PC-3 (cell line): ENCODE measurements around the gene SEMA6B. TPM values are rescaled to one million over a fixed set of nuclear protein-coding genes. Genes with fewer than 3 reads are reported as not detected.

Experiments used
- ATAC-seq: fragments of 200-7000 bp; cut with Tn5 transposase; 2 replicates; pipeline ENCODE4 v1.9.1; 2020; ENCODE audit warnings: mild to moderate bottlenecking, moderate library complexity
- BruUV-seq: library from RNA; stranded (reverse); fragments of 400-500 nt; replicated peaks from 2 replicates; lab custom pipeline; 2021; lab: Mats Ljungman, UMichigan
- CTCF ChIA-PET: fragments of 300-600 bp; sonication (Branson Sonifier 250); formaldehyde crosslinking; loops from one replicate; lab custom pipeline; 2022; ENCODE audit warnings: antibody characterized with exemption; lab: Charles Lee
- POLR2A ChIA-PET: fragments of 300-600 bp; sonication (Branson Sonifier 250); formaldehyde crosslinking; loops from one replicate; lab custom pipeline; 2022; ENCODE audit warnings: antibody characterized with exemption; ENCODE audit not compliant: unreplicated experiment; lab: Charles Lee
- DNase-seq: peaks from one replicate; pipeline ENCODE4 v3.0.0-alpha.2; 2015
- H2AFZ ChIP-seq: fragments of 300-600 bp; sonication (generic); 2 replicates; pipeline ENCODE4 v1.6.0; 2016; ENCODE audit warnings: antibody characterized with exemption, low read length
- H3F3A ChIP-seq: fragments of 300-600 bp; sonication (generic); one replicate; pipeline ENCODE4 v1.6.0; 2017; ENCODE audit warnings: antibody characterized with exemption, low read length, control low read depth, mild to moderate bottlenecking; ENCODE audit not compliant: unreplicated experiment
- H3K27ac ChIP-seq: fragments of 300-600 bp; sonication (generic); 2 replicates; pipeline ENCODE4 v1.5.1; 2016; ENCODE audit warnings: mild to moderate bottlenecking, low read length
- H3K27me3 ChIP-seq: fragments of 300-600 bp; sonication (generic); 2 replicates; pipeline ENCODE4 v1.6.1; 2016; ENCODE audit warnings: low read length, mixed read lengths
- H3K36me3 ChIP-seq: fragments of 300-600 bp; sonication (generic); 2 replicates; pipeline ENCODE4 v1.6.1; 2016; ENCODE audit warnings: low read depth, mixed run types, low read length, mixed read lengths
- H3K4me1 ChIP-seq: fragments of 300-600 bp; sonication (generic); 2 replicates; pipeline ENCODE4 v1.5.1; 2016; ENCODE audit warnings: low read length; ENCODE audit not compliant: insufficient read depth
- H3K4me2 ChIP-seq: fragments of 300-600 bp; sonication (generic); 2 replicates; pipeline ENCODE4 v1.6.0; 2016; ENCODE audit warnings: low read length
- H3K4me3 ChIP-seq: fragments of 300-600 bp; sonication (generic); 2 replicates; pipeline ENCODE4 v1.5.1; 2016; ENCODE audit warnings: mild to moderate bottlenecking, low read length, mixed read lengths
- H3K79me2 ChIP-seq: fragments of 300-600 bp; sonication (generic); 2 replicates; pipeline ENCODE4 v1.6.1; 2017; ENCODE audit warnings: low read length, mixed read lengths
- H3K9ac ChIP-seq: fragments of 300-600 bp; sonication (generic); 2 replicates; pipeline ENCODE4 v1.6.0; 2016; ENCODE audit warnings: mild to moderate bottlenecking, low read length
- H3K9me2 ChIP-seq: fragments of 300-600 bp; sonication (generic); replicated peaks from 2 replicates; pipeline ENCODE4 v1.6.1; 2016; ENCODE audit warnings: mixed run types, low read length, mixed read lengths
- H3K9me3 ChIP-seq: fragments of 300-600 bp; sonication (generic); 2 replicates; pipeline ENCODE4 v1.6.1; 2016; ENCODE audit warnings: low read length, mixed read lengths
- H4K20me1 ChIP-seq: fragments of 300-600 bp; sonication (generic); 2 replicates; pipeline ENCODE4 v1.6.1; 2016; ENCODE audit warnings: low read length, mixed read lengths
- EZH2 ChIP-seq: fragments of 300-600 bp; sonication (generic); IDR thresholded peaks from one replicate; pipeline ENCODE4 v1.6.1; 2017; ENCODE audit warnings: antibody characterized with exemption, mild to moderate bottlenecking, low read length; ENCODE audit not compliant: unreplicated experiment
- EZH2phosphoT487 ChIP-seq: fragments of 300-600 bp; sonication (generic); IDR thresholded peaks from 2 replicates; pipeline ENCODE4 v1.6.1; 2018; ENCODE audit warnings: mild to moderate bottlenecking, antibody characterized with exemption, low read length, borderline replicate concordance
- intact Hi-C: fragments of 100-400 bp; cut with micrococcal nuclease; formaldehyde crosslinking; loops from 2 replicates; pipeline ENCODE4 v1.9.0; 2023
- total RNA-seq: library from RNA; depleted of rRNA; stranded (reverse); fragments of >200 nt; gene quantifications from 2 replicates; pipeline ENCODE4 v1.2.3, GENCODE V29; 2014
- TF ChIP-seq, protein P1 (sequence below): fragments of 300-600 bp; sonication (generic); conservative IDR thresholded peaks from 2 replicates; pipeline ENCODE4 v1.5.1; 2017; ENCODE audit warnings: antibody characterized with exemption, low read depth, mild to moderate bottlenecking, low read length

SEMA6B gene
- total RNA-seq, 1 experiment from 2014 or later = 9.0 TPM

DNA sequence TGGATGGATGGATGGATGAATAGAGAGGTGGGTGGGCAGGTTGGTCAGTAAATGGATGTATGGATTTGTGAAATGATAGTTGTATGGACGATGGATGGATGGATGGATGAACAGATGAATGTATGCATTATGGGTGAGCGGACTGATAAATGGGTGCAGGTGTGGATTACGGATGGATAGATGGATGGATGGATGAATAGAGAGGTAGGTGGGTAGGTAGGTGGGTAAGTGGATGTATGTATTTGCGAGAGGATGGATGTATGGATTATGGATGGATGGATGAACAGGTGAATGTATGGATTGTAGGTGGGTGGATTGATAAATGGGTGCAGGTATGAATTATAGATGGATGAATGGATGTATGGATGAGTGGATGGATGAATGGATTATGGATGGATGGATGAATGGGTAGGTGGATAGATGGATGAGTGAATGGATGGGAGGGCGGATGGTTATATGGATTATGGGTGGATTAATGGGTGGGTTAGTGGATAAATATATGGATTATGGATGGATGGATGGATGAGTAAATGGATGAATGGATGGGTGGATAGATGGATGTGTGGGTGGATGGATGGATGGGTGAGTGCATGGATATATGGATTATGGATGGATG is 42.8 kb upstream of the SEMA6B start:
- no peak overlapping the region for H3K4me2 ChIP-seq
- intact Hi-C loops = no loop called here
- no peaks in the 10 kb centered on the region for H4K20me1 ChIP-seq
- TF ChIP-seq, protein P1, sequence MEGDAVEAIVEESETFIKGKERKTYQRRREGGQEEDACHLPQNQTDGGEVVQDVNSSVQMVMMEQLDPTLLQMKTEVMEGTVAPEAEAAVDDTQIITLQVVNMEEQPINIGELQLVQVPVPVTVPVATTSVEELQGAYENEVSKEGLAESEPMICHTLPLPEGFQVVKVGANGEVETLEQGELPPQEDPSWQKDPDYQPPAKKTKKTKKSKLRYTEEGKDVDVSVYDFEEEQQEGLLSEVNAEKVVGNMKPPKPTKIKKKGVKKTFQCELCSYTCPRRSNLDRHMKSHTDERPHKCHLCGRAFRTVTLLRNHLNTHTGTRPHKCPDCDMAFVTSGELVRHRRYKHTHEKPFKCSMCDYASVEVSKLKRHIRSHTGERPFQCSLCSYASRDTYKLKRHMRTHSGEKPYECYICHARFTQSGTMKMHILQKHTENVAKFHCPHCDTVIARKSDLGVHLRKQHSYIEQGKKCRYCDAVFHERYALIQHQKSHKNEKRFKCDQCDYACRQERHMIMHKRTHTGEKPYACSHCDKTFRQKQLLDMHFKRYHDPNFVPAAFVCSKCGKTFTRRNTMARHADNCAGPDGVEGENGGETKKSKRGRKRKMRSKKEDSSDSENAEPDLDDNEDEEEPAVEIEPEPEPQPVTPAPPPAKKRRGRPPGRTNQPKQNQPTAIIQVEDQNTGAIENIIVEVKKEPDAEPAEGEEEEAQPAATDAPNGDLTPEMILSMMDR = no peak
- TF ChIP-seq EZH2phosphoT487 = no peak
- no peak for TF ChIP-seq EZH2
- POLR2A ChIA-PET = no interaction called here
- DNase-seq (no peak), ATAC-seq (no peak)
- no TSS peak for BruUV-seq
- H3F3A ChIP-seq = no peaks in the 10 kb centered on the region
- H3K27me3 ChIP-seq = 0 out of 2 replicates have a peak, but pooled peaks cover 4% of the 10 kb centered on the region
- CTCF ChIA-PET = no interaction called here
- no peaks in the 10 kb centered on the region for H3K79me2 ChIP-seq
- peaks cover 4% of the 10 kb centered on the region; the same call in 1 of the 2 replicates for H3K4me1 ChIP-seq
- no peak overlapping the region for H3K4me3 ChIP-seq
- no peaks in the 10 kb centered on the region for H3K9me3 ChIP-seq
- H3K36me3 ChIP-seq = no peaks in the 10 kb centered on the region
- H3K27ac ChIP-seq = no peak overlapping the region
- no peaks in the 10 kb centered on the region for H3K9me2 ChIP-seq
- no peak overlapping the region for H2AFZ ChIP-seq
- H3K9ac ChIP-seq = no peak overlapping the region

DNA sequence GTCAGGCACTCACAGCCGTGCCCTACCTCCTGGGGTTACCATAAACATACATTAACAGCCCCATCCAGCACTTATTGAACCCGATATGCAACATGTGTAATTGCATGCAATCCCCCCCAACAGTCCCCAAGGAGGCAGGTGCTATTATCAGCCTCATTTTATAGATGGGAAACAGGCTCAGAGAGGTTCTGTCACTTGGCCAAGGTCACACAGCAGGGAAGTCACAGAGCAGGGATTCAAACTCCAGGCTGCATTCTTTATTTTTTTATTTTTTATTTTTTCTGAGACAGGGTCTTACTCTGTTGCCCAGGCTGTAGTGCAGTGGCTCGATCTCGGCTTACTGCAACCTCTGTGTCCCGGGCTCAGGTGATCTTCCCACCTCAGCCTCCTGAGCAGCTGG is 41.4 kb upstream of the SEMA6B start:
- Histone ChIP-seq H3K4me1 (peaks cover 4% of the 10 kb centered on the region; the same call in 1 of the 2 replicates), H3K79me2 (no peaks in the 10 kb centered on the region), H3K27me3 (0 out of 2 replicates have a peak, but pooled peaks cover 4% of the 10 kb centered on the region), H3K4me2 (no peak overlapping the region), H3K36me3 (no peaks in the 10 kb centered on the region), H2AFZ (no peak overlapping the region), H3K9me2 (no peaks in the 10 kb centered on the region), H4K20me1 (no peaks in the 10 kb centered on the region), H3F3A (no peaks in the 10 kb centered on the region), H3K27ac (no peak overlapping the region), H3K4me3 (no peak overlapping the region), H3K9ac (no peak overlapping the region), H3K9me3 (no peaks in the 10 kb centered on the region)
- TF ChIP-seq EZH2 = no peak
- TF ChIP-seq, protein P1 = no peak
- TF ChIP-seq EZH2phosphoT487 = no peak
- intact Hi-C loops = no loop called here
- DNase-seq = no peak
- POLR2A ChIA-PET = no interaction called here
- ATAC-seq = no peak
- BruUV-seq = no TSS peak
- CTCF ChIA-PET = no interaction called here

DNA sequence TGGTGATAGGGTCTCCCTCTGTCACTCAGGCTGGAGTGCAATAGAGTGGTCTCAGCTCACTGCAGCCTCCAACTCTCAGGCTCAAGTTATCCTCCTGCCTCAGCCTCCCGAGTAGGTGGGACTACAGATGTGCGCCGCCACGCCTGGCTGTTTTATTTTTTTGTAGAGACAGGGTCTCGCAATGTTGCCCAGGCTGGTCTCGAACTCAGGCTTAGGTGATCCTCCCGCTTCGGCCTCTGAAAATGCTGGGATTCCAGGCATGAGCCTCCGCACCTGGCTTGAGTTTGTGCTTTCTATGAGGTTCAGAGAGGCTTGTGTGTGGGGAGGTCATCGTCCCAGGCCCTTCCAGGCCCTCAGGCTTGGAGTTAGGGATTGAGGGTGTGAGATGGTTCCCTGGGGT is 40.6 kb upstream of the SEMA6B start:
- intact Hi-C loops = no loop called here
- CTCF ChIA-PET = no interaction called here
- no TSS peak for BruUV-seq

More for the DNA sequence above, 40.6 kb upstream of the SEMA6B start:
- DNase-seq (no peak), ATAC-seq (no peak)
- 0 out of 2 replicates have a peak, but pooled peaks cover 4% of the 10 kb centered on the region for H3K27me3 ChIP-seq
- no peaks in the 10 kb centered on the region for H3K9me3 ChIP-seq
- H2AFZ ChIP-seq = no peak overlapping the region
- H3K79me2 ChIP-seq = no peaks in the 10 kb centered on the region
- H3K36me3 ChIP-seq = no peaks in the 10 kb centered on the region
- H3K9ac ChIP-seq = no peak overlapping the region
- no peak overlapping the region for H3K4me2 ChIP-seq
- H3F3A ChIP-seq = no peaks in the 10 kb centered on the region
- peaks cover 4% of the 10 kb centered on the region; the same call in 1 of the 2 replicates for H3K4me1 ChIP-seq
- H3K27ac ChIP-seq = no peak overlapping the region
- no peaks in the 10 kb centered on the region for H3K9me2 ChIP-seq
- no peaks in the 10 kb centered on the region for H4K20me1 ChIP-seq
- POLR2A ChIA-PET = no interaction called here
- H3K4me3 ChIP-seq = no peak overlapping the region
- TF ChIP-seq EZH2 (no peak), EZH2phosphoT487 (no peak)
- TF ChIP-seq, protein P1 = no peak
